IPS-11a (cell line): ENCODE results near the gene MYH7B.

Experiments
- H3K4me3 ChIP-seq: one replicate; pipeline ENCODE4 v1.5.1; 2013; ENCODE audit warnings: low read depth, low read length, control low read depth

MYH7B gene

DNA sequence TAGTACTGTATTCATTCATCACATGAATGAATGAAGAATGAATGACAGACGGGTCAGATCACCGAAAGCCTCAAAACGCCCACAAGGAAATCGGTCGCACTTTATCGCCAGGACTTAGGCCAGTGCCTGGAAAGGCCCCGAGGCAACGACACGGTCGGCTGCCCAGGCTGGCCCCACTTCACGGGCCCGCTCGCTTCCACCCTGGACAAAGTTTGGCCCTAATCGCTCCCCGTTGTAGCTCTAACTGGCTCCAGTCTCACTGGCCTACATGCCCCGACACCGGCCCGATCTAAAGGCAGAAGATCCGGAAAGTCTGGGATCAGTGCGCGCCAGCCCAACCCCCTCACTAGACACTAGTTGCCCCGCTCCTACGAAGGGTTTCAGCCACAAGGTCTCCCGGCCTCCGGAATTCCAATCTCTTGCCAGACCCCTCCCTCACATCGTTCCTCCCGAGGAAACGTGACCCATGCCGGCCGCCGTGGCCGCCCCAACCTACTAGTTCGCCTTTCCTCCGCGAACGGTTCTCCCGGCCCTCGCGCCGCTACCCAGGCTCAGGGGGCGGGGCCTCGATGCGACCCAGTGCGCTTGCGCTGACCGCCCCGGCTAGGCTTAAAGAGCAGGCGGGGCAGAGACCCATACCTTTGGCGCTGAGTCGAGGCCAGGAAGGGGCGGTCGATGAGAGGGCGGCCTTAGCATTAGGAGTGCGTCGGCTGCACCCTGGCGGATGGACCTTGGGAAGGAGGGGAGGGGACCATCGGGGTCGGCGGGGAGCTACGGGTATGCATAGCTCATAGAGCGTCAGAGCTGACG, at the start of gene MYH7B, which contains the start of gene GSS:
MYH7B (plus strand) TSS at position 638 of the 810 bp plus-strand sequence. CDS start 22,138 bp downstream, outside the sequence.
GSS (minus strand) TSS at position 576 of the 810 bp plus-strand sequence. CDS start 3,954 bp downstream, outside the sequence.
- peak within 1 kb of the TSS; percentile 83 for H3K4me3 ChIP-seq

DNA sequence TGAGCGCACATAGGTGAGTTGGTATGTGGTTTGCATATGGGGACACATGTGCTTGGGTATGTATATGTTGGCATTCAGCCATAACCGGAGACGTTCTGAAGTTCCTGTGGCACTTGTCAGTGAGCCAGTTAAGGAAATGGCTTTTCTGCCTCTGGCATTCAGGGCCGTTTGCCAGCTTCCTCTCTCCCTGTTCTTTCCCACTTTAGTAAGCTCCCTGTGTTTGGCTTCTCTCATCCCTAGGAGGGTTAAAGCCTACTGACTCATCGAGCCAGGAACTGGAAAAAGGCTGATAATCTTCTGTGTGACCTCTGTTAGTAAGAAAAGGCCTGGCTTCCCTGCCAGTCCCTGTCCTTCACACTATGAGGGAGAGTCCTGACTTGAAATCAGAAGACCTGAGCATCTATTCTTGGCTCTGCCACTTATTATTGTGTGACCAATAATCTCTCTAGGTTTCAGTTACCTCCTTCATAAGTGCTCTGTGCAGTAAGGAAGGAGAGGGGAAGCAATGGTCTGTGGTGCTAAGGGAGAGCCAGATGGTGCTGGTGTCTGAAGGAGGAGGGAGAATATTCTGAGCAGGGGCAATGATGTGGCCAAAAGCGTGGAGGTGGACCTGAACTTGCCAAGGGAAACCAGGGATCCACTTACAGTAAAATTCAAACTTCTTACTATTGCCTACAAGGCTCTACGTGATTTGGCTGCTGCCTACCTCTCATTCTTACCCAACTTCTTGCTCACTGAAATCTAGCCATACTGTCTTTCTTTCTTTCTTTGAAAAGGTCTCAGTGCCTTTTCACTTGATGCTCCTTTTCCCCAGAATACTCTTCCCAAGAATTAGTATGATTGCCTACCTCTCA, 47.8 kb upstream of the MYH7B start:
- no peak overlapping the region for H3K4me3 ChIP-seq

DNA sequence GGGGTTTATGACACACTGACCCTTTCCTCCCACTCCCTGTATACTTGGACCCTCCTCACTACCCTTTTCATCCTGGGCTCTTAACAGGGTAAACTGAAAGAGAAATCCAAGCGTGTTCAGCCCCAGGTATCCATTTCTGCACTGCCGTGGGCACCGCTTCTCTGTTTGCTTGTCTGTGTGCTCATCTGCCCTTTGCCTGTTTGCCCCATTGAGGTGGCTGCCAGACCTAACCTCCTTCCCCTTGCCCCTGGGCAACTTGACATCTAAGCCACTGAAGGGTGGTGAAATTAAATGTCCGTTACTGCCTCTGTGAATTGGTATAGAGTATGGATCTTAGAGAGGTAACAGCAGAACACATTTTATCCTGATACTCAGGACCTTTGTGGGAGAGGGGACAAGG, 40.5 kb upstream of the MYH7B start:
- no peak overlapping the region for H3K4me3 ChIP-seq

DNA sequence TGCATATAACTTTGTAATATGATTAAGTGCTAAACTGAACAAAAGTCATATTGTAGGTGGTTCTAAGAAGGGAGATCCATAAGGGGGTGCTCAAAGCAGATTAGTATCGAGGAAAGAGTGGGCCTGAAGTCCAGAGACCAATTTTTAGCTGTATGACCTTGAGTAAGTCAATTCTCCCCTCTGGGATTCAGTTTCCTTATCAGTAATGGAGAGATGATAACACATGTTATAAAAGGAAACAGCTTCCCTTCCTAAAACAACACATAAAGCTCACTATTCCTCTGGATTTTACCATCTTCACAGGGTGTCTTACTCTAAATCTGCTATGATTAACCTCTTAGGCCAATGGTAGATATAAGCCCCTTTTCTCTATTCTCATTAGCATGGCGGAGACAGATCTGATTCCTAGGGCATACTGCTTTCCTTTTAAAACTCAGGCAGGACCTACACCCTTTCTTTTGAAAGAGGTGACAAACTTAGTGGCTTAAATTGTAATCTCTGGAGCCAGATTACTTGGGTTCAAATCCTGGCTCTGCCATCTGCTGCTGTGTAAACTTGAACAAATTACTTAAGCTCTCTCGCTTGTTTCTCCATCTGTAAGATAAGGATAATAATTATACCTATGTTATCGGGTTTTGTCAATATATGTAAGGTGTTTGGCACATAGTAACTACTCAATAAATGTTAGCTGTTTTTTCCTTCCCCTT, 39.8 kb upstream of the MYH7B start:
- no peak overlapping the region for H3K4me3 ChIP-seq

DNA sequence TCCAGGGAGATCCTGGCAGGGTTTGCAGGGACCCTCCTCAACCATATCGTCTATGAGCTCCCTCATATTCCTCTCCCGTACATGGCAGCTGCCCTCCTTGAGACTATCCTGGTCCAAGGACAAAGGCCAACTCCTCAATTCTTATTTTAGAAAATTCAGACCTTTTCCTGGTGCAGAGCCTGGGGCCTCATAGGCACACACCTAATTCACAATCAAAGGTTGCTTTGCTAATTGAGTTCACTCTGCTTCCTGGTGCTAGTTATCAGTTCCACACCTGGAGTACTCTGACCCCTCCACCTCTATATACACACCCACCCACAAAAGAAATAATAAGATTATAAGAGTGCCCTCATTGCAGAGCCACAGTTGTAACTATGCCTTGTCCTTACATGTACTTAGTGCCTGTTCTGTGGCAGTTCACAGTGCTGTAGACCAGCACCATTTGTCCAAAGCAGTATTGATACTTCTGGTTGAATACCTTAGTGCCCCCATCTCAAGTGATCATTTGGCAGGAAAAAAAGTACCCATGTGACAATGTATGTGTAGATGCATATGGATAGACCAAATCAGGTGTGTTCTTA, 38.8 kb upstream of the MYH7B start:
- no peak overlapping the region for H3K4me3 ChIP-seq

DNA sequence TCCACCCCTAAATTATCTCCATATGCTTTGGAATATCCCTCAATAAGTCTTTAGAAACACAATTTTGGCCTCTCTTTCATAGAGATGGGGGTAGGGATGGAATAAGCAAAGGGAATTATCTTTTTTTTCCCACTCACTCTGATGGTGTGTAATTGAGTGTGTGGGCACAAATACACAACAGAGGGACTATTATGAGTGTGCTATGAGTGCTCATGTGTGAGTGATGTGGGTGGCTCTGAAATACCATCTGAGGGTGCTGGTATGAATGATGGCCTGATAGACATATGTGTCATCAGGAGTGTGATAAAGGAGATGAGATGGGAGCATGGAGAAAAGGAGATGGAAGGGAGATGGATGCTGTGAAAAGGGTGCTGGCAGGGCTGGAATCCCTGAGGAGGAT, 35.6 kb upstream of the MYH7B start:
- no peak overlapping the region for H3K4me3 ChIP-seq

DNA sequence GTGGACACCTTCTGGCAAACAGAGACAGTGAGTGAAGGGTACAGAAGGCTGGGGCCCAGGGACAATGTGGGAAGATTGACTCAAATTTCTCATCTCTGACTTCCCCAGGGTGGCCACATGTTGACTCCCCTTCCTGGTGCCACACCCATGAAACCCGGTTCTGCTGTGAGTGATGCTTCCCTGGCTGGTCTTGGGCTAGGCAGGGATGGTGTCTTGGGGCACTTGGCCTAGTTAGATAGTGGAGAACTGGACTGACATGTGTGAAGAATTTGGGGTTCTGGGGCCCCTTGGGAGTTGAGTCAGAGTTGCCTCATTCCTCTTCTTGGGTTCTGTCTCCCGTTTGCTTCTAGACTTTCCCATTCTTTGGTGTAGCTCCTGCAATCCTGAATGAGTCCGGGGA, 34.2 kb upstream of the MYH7B start:
- H3K4me3 ChIP-seq = no peak overlapping the region

DNA sequence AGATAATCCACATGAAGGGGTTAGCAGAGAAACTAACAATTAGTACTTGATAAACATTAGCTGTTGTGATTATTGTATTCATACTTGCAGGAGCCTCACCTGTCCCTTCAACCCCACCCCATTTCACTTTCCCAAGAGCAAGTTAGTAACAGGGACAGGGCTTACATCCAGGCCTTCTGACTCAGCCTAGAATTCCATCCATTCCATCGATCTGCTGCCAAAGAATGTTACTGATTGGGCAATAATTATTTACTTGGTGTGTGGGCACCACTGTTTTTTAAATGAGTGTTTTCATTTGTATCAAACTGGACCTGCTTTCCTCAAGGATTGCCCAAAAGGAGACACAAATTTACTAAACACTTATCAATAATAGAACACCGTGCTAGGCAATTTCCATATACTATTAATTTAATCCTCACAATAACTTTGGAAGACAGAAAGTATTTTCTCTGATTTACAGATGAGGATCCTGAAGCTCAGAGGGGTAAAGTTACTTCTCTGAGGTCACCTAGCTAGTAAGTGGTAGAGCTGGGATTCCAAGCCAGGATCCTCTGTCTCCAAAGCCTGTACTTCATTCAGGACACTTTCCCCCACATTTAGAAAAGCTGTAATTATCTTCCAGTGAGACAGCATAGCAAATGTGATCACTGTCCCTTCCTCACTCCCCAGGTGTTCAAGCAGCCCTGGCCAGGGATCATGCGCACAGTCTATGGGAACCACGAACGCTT, 32.9 kb upstream of the MYH7B start:
- no peak overlapping the region for H3K4me3 ChIP-seq

DNA sequence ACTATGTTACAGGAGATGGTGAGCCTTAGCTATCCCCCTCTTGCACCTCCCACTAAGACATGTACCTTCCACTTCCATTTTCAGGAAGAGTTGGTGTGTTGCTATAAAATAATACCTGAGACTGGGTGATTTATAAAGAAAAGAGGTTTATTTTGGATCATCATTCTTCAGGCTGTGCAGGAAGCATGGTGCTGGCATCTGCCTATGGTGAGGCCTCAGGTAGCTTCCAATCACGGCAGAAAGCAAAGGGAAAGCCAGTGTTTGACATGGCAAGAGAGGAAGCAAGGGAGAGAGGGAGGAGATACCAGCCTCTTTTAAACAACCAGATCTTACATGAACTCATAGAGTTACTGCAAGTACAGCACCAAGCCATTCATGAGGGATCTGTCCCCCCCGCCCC, 32.3 kb upstream of the MYH7B start:
- H3K4me3 ChIP-seq = no peak overlapping the region

DNA sequence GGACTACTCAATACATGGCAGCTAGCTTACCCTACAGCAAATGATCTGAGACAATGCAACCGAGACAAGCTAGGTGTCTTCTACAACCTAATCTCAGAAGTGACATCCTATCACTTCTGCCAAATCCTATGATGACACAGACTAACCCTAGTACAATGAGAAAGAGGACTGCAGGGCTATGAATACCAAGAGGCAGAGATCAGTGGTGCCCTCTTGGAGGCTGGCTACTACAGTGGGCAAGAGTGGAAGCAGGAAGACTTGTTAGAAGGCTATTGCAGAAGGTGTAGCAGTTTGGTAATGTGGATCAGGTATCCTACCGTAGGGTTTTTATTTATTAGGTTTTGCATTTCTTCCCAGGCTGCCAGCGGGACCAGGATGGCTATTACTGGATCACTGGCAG, 30.3 kb upstream of the MYH7B start:
- no peak overlapping the region for H3K4me3 ChIP-seq

DNA sequence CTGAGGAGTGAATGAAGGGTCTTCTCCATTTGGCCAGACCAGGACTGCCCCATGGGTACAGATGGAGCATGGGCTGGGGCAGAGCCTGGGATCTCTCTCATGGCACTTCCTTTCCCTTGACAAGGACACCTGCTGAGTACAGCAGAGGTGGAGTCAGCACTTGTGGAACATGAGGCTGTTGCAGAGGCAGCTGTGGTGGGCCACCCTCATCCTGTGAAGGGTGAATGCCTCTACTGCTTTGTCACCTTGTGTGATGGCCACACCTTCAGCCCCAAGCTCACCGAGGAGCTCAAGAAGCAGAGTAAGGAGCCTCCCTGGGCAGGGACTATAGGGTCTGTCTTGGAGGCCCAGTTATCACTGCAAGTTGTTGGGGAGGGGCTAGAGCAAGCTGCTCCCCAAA, 29.7 kb upstream of the MYH7B start:
- H3K4me3 ChIP-seq = no peak overlapping the region

DNA sequence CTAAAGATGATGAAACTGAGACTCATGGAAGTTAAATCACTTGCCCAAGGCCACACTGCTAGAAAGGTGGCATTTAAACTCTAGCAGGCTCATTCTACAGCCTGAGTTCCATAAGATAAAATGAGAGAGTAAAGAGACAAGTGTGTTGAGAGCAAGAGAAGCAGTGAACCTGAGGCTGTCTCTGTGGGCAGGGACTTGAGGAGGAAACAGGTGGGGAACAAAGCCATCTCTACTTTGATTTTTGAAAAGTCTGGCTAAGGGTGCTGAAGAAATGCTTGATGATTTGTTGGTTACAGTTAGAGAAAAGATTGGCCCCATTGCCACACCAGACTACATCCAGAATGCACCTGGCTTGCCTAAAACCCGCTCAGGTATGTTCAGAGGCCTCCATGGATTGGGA, 29.1 kb upstream of the MYH7B start:
- no peak overlapping the region for H3K4me3 ChIP-seq

DNA sequence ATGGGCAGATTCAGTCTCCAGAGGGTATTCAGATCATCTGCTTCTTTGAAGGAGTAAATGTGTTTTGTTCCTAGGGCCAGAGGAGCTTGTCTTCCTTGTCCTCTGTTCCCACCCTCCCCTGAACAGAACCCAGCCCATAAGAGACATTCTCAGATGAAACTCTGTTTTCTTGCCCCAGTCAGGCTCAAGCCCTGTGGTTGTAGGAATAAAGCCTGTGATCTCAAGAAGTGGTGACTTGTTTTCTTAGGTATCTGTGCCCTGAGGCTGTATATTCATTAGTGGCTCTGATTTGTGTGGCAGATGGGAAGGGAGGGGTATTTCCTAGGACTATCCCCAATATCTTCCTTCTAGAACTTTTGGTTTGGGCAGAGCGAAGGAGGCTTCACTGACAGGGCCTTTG, 27.9 kb upstream of the MYH7B start:
- H3K4me3 ChIP-seq = no peak overlapping the region

DNA sequence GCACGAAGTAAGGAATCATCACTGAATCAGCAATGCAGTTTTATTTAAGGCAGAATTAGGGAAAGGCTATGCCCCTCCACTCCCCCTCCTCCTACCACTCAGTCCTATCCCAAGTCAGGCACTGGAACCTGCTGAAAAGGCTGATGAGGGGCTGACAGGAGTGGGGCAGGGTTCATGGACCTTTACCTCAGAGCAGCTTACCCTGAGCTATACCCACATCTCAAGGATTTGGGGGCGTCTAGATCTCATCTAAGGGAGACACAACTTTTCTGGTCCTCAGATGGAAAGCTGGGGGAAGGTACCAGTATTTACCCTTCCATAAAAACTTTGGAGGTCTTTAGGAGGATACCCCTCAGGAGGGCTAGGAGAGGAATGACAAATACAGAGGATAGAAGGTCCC, 27.3 kb upstream of the MYH7B start:
- H3K4me3 ChIP-seq = no peak overlapping the region

DNA sequence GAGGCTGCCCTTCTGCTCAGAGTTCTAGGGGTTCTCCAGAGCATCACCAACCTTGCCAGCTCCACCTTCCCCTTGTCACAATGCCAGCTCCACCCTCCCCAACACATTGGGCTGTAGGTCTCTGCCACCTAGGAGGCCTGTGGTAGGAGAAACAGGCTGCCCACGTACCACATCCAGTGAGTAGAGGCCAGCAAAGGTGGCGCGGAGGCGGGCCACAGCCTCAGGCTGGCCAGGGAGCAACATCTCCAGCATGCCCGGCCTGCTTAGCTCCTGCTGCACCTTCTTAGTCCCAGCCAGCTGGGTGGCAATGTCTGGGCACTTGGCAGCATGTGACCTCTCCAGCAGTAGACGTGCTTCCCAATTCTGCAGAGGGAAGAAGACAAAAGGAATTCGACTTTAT, 23.9 kb upstream of the MYH7B start:
- H3K4me3 ChIP-seq = no peak overlapping the region

DNA sequence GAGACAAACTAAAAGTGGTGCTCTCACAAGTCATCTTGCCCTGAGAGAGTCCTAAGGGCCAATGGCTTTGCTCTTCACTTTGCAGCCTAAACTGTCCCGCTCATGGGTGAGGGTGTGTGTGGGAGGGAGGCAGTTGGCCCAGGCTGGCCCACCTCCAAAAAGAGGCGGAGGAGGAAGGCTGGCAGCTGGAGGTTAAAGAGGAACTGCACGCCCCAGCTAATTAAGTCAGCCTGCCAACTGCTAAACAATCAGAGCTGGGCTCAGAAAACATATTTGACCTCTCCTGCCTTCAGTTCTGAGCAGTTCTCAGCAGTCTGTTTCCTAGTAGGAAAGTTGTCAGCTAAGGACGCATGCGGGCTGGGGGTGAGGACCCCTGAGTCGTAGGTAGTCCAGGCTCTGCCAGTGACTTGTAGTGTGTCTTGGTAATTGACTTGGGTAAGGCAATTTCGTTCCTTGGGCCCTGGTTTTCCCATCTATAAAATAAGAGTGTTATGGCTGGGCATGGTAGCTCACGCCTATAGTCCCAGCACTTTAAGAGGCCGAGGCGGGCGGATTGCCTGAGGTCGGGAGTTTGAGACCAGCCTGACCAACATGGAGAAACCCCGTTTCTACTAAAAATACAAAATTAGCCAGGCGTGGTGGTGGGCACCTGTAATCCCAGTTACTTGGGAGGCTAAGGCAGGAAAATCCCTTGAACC, 17.1 kb upstream of the MYH7B start:
- no peak overlapping the region for H3K4me3 ChIP-seq

DNA sequence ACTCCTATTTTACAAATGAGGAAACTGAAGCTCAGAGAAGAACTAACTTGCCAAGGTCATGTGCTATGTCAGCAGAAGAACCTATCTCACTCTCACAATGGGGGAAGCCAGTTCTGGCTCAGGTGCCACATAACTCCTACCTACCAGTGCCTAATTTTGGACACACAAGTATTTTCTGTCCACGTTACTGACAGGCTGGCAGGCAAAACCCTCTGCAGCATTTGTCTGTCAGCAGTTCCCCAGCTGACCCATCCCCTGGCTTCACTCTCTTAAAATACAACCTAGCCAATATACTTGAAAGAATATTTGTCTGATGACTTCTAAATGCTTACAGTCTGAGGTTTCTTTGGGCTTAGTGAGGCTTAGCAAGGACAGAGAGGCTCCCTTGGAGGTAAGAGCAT, 15.6 kb upstream of the MYH7B start:
- no peak overlapping the region for H3K4me3 ChIP-seq

DNA sequence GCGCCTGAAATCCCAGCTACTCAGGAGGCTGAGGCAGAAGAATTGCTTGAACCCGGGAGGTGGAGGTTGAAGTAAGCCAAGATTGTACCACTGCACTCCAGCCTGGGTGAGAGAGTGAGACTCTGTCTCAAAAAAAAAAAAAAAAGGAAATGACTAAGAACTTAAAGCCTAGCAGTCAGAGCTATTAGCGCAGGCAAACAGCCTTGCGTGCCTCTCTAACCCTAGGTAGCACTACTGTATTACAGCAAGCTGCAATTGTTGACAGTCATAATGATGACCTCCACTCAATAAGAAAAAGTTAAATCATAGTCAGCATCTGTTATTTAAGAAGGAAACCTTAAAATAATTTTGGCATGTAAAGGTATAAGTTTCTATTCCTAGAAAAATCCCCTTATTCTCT, 14.4 kb upstream of the MYH7B start:
- H3K4me3 ChIP-seq = no peak overlapping the region

DNA sequence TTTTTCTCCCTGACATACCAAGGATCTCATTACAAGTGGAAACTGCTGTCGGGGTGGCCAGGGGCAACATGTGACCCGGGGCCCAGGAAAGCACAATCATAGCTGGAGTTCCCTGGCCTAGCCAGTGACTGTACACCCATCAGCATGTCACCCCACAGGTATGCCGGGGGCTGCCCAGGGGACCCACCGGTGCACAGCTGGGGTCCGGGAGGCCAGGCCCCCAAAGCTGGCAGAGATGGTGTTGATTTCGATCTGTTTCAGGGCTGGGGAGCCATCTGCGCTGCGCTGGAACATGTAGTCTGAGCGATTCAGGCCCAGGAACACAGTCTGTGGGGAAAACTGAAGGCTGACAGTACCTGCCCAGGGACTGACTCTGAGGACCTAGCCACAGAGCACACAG, 13.4 kb upstream of the MYH7B start:
- H3K4me3 ChIP-seq = no peak overlapping the region
